Measurements from ENCODE around the gene ZBTB25. TPM values are rescaled to one million over a fixed set of nuclear protein-coding genes. Genes with fewer than 3 reads are reported as not detected.

Gene ZBTB25
- total RNA-seq, 1 donor from 2014 or later, result 13.1 TPM

DNA sequence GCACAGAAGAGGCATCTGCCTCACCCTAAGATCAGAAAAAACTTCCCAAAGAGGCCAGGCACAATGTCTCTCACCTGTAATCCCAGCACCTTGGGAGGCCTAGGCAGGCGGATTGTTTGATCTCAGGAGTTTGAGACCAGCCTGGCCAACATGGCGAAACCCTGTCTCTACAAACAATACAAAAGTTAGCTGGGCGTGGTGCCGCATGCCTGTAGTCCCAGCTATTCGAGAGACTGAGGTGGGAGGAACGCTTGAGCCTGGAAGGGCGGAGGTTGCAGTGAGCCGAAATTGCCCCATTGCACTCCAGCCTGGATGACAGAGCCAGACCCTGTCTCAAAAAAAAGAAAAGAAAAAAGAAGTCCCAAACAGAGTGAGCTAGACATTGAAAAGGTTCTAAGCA, 5.4 kb upstream of the ZBTB25 start:
- no peak for ATAC-seq
- intact Hi-C loops (cut with DNase I), result no loop called here
- peaks cover 51% of the 10 kb centered on the region for H3K4me1 ChIP-seq

GRCh38 chr14:64508215-64508776, 4.7 kb upstream of the ZBTB25 start:
- Histone ChIP-seq H3K27ac (no peak overlapping the region), H3K4me1 (peaks cover 51% of the 10 kb centered on the region), H3K4me3 (no peak overlapping the region), H3K27me3 (no peaks in the 10 kb centered on the region), H3K36me3 (no peaks in the 10 kb centered on the region), H3K9me3 (no peaks in the 10 kb centered on the region)
- intact Hi-C loops (cut with DNase I), result no loop called here
- no peak for ATAC-seq
- DNase-seq, result no peak
- no peak for TF ChIP-seq CTCF (IDR thresholded peaks at IDR 0.05)

More for the DNA sequence above, 5.4 kb upstream of the ZBTB25 start:
- no peak for TF ChIP-seq CTCF (IDR thresholded peaks at IDR 0.05)
- no peak for DNase-seq
- no peak overlapping the region for H3K4me3 ChIP-seq
- no peaks in the 10 kb centered on the region for H3K9me3 ChIP-seq
- no peak overlapping the region for H3K27ac ChIP-seq
- no peaks in the 10 kb centered on the region for H3K36me3 ChIP-seq
- H3K27me3 ChIP-seq, result no peaks in the 10 kb centered on the region

DNA sequence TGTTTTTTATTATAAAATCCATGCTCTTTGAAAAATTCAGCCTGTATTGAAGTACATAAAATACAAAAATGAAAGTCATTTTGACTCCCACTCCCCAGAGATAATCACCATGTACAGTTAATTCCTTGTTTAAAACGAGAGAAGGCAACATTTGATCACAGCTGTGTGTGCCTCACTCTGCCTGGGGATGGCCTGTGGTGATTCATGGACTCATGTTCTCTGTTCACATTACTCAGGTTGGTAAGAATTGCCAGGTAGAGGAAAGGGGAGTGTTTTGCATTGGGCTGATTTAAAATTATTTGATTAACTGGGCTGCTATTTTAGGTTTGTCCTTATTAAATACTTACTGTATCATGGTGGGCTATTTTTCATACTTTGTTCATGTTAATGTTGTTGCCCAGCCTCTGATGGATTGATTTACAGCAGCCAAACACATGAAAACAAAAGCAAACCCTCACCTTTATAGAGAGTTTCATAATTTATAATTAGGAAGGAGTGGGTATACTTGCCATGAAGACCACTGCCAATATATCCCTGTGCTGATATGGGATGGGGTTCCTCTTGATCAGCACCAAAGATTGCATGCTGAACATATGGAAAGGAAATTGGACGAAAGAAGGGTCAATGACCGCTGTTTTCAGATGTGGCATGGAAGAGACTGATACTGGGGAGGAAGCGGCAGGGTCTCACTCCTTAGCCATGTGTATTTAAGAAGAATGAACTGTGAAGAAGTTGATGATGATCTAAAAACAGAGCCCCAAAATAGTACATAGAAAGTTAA, 3.9 kb upstream of the ZBTB25 start:
- H3K27me3 ChIP-seq, result no peaks in the 10 kb centered on the region
- intact Hi-C loops (cut with DNase I), result no loop called here
- TF ChIP-seq CTCF (IDR thresholded peaks at IDR 0.05), result no peak
- H3K4me1 ChIP-seq, result peaks cover 51% of the 10 kb centered on the region
- no peaks in the 10 kb centered on the region for H3K36me3 ChIP-seq
- no peak for ATAC-seq
- H3K27ac ChIP-seq, result no peak overlapping the region
- no peaks in the 10 kb centered on the region for H3K9me3 ChIP-seq
- DNase-seq, result no peak
- no peak overlapping the region for H3K4me3 ChIP-seq

DNA sequence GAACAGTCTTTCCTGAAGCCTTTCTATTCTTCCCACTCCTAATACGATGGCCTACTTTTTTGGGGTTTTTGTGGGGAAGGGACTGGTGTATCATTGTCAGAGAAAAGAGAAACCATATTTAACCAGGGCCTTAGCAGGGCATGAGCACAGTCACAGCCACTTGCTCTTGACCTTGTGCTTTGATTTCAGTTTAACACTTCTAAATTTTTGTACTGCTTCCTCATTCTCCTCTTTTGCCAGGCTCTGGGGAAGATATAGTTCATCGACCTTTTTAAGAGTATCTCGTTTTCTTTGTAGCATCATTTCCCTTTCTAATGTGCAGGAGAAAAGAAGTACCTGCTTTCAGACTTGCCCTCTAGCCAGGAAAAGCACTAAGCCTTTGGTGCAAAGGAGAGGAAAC, 3.1 kb upstream of the ZBTB25 start:
- no peaks in the 10 kb centered on the region for H3K27me3 ChIP-seq
- DNase-seq, result no peak
- intact Hi-C loops (cut with DNase I), result no loop called here
- TF ChIP-seq CTCF (IDR thresholded peaks at IDR 0.05), result no peak
- H3K4me1 ChIP-seq, result peaks cover 53% of the 10 kb centered on the region
- H3K4me3 ChIP-seq, result peak overlapping the region; percentile 90
- ATAC-seq, result no peak
- no peaks in the 10 kb centered on the region for H3K36me3 ChIP-seq
- no peak overlapping the region for H3K27ac ChIP-seq
- no peaks in the 10 kb centered on the region for H3K9me3 ChIP-seq

DNA sequence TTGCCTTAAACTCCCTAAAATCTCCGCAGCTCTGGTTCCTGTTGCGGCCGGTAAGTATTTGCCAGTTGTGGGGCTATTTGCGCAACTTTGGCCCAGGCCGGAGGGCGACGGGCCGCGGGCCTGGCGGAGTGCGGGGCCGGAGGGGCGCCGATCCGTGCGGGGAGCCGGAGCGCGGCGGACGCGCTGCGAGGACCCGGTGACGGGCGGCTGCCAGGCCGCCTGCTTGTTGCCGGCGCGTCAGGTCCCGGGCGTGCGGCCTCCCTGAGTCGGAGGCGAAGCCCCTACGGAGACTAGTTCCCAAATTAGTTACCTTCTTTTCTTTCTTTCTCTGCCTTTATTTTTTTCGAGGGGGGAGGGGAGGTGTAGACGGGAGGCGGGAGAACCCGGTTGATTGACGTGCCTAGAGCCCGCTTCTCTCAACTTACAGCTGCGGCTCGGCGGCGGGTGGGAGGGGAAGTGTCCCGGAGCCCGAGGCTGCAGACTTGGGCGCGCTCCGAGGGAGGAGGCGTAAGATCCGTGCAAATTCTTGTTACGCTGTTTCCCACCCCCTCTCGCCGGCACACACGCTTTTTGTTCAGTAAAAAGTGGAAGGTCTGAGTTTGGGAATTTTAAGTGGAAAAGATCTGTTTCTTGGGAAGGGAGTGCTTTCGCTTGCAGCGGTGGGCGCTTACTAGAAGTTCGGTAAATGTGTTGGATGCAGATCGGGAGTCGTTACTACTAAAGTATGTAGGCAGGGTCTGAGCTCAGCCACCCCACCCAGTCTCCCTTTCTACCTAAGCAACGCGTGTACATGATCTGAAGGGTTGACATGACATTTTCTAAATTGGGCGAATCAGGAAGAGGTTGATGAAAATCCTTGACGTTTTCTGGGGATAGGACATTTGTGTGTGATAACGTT, 1.5 kb upstream of the ZBTB25 start:
- H3K27ac ChIP-seq, result peak overlapping the region; percentile 98
- DNase-seq, result peak; percentile 94
- ATAC-seq, result peak; percentile 68
- TF ChIP-seq CTCF (IDR thresholded peaks at IDR 0.05), result no peak
- H3K4me3 ChIP-seq, result peak overlapping the region; percentile 90
- intact Hi-C loops (cut with DNase I), result no loop called here
- H3K27me3 ChIP-seq, result no peaks in the 10 kb centered on the region
- H3K36me3 ChIP-seq, result no peaks in the 10 kb centered on the region
- H3K9me3 ChIP-seq, result no peaks in the 10 kb centered on the region
- H3K4me1 ChIP-seq, result peaks cover 48% of the 10 kb centered on the region

All from upper lobe of right lung (tissue), 1 donor.